Stimulated activated CD4-positive, alpha-beta T cell treated with anti-CD3 and anti-CD28 coated beads, TNF-alpha, amount 100 ng/mL, for 1 hour (primary cell): Measurements from ENCODE around the gene PKD2L2.
"Not testable (repeated sequence)": the region's sequence is repeated elsewhere in the genome, so short reads cannot be mapped to it uniquely, and the experiment has no call there.

Experiments used
- DNase-seq, 3 donors: peaks; one replicate each; pipeline ENCODE4 v3.0.0-alpha.2; 2020; ENCODE audit warnings: low read depth in 3 of 3, low spot score in 1 of 3

The PKD2L2 gene

GRCh38 chr5:137954131-137954879 is 65.0 kb downstream of the PKD2L2 start:
- no peak for DNase-seq

- no peak for DNase-seq
Observed at GRCh38 chr5:137957948-137958347, 68.7 kb downstream of the PKD2L2 start.

GRCh38 chr5:137959488-137959887 is 70.2 kb downstream of the PKD2L2 start:
- no peak for DNase-seq

GRCh38 chr5:137960141-137960540 is 70.9 kb downstream of the PKD2L2 start:
- DNase-seq = no peak

- no peak for DNase-seq
Observed at GRCh38 chr5:137960819-137961218, 71.6 kb downstream of the PKD2L2 start.

- not testable (repeated sequence) for DNase-seq
Observed at GRCh38 chr5:137970384-137970783, 81.1 kb downstream of the PKD2L2 start.

- DNase-seq = no peak
Observed at GRCh38 chr5:137975208-137975607, 86.0 kb downstream of the PKD2L2 start.

- no peak for DNase-seq
Observed at GRCh38 chr5:137989419-137989818, 100.2 kb downstream of the PKD2L2 start.
